Hepatocyte (in vitro differentiated cells): ENCODE results near the gene ETV6.

ENCODE experiments used
- CTCF ChIP-seq: fragments of 200-600 bp; sonication (generic); IDR thresholded peaks from 2 replicates; pipeline ENCODE4 v1.5.1; 2016; ENCODE audit warnings: antibody characterized with exemption, mild to moderate bottlenecking; ENCODE audit not compliant: poor library complexity
- EZH2 ChIP-seq: fragments of 200-600 bp; sonication (generic); IDR thresholded peaks from 2 replicates; pipeline ENCODE4 v1.6.1; 2016; ENCODE audit warnings: antibody characterized with exemption, mild to moderate bottlenecking, borderline replicate concordance
- EZH2phosphoT487 ChIP-seq: fragments of 200-600 bp; sonication (generic); IDR thresholded peaks from one replicate; pipeline ENCODE4 v1.6.1; 2018; ENCODE audit warnings: antibody characterized with exemption, mild to moderate bottlenecking, low read depth, moderate library complexity; ENCODE audit not compliant: unreplicated experiment, severe bottlenecking

DNA sequence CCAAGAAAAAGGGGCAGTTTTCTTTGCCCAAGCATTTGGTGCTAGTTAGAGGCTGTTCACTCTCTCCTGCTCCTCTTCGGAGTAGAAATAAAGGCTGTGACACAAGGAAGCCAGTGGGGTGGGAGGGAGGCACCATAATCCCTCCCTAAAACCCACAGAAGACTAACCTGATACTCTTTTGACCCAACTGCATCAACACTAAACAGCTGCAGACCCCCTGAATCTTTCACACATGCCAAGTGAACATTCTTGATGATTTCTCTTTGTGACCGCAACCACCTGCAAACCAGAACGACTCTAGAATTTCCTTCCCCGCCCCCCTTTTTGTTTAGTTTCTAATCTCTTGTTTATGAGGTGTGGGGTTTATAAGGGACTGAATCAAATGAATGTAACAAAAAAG, 245.4 kb downstream of the ETV6 start:
- TF ChIP-seq CTCF: no peak
- TF ChIP-seq EZH2phosphoT487: no peak
- TF ChIP-seq EZH2: no peak
